Muscle layer of colon (tissue), 2 donors: ENCODE measurements around the gene HEPACAM2.
A peak's percentile ranks its signal among the peaks of the same experiment; 100 is the strongest.

Experiments
- H3K27ac ChIP-seq: one replicate; pipeline ENCODE4 v1.7.0; 2013; ENCODE audit warnings: low read depth, mild to moderate bottlenecking, low read length, moderate library complexity
- H3K27me3 ChIP-seq, 2 donors: one replicate each; pipeline ENCODE4 v1.7.0; 2013; ENCODE audit warnings: low read length in 2 of 2, mild to moderate bottlenecking in 2 of 2; ENCODE audit not compliant: insufficient read depth in 2 of 2, control insufficient read depth in 1 of 2
- H3K36me3 ChIP-seq: one replicate; pipeline ENCODE4 v1.7.0; 2013; ENCODE audit warnings: mild to moderate bottlenecking, low read length; ENCODE audit not compliant: insufficient read depth
- H3K4me1 ChIP-seq: one replicate; pipeline ENCODE4 v1.7.0; 2013; ENCODE audit warnings: mild to moderate bottlenecking, low read length; ENCODE audit not compliant: insufficient read depth
- H3K4me3 ChIP-seq, 2 donors: one replicate each; pipeline ENCODE4 v1.7.0; 2013; ENCODE audit warnings: low read length in 2 of 2, low read depth in 1 of 2, mild to moderate bottlenecking in 1 of 2, moderate library complexity in 1 of 2
- H3K9ac ChIP-seq: one replicate; pipeline ENCODE4 v1.7.0; 2013; ENCODE audit warnings: low read length
- H3K9me3 ChIP-seq: one replicate; pipeline ENCODE4 v1.7.0; 2013; ENCODE audit warnings: mild to moderate bottlenecking, low read length
- donor health status: abdominal sarcoma.
- donor health status: Adenocarcinoma of cecum.

Gene HEPACAM2

GRCh38 chr7:93165447-93165846 lies 60.8 kb downstream of the HEPACAM2 start:
- Histone ChIP-seq H3K4me3 (no peak overlapping the region), H3K27ac (no peak overlapping the region), H3K27me3 (no peaks in the 10 kb centered on the region)

GRCh38 chr7:93164766-93165165 lies 61.5 kb downstream of the HEPACAM2 start:
- Histone ChIP-seq H3K9me3 (no peaks in the 10 kb centered on the region), H3K4me1 (no peaks in the 10 kb centered on the region), H3K27me3 (no peaks in the 10 kb centered on the region), H3K36me3 (no peaks in the 10 kb centered on the region), H3K4me3 (no peak overlapping the region), H3K27ac (no peak overlapping the region), H3K9ac (no peak overlapping the region)

More at GRCh38 chr7:93165447-93165846, 60.8 kb downstream of the HEPACAM2 start:
- Histone ChIP-seq H3K9ac (no peak overlapping the region), H3K36me3 (no peaks in the 10 kb centered on the region), H3K4me1 (no peaks in the 10 kb centered on the region), H3K9me3 (no peaks in the 10 kb centered on the region)

DNA sequence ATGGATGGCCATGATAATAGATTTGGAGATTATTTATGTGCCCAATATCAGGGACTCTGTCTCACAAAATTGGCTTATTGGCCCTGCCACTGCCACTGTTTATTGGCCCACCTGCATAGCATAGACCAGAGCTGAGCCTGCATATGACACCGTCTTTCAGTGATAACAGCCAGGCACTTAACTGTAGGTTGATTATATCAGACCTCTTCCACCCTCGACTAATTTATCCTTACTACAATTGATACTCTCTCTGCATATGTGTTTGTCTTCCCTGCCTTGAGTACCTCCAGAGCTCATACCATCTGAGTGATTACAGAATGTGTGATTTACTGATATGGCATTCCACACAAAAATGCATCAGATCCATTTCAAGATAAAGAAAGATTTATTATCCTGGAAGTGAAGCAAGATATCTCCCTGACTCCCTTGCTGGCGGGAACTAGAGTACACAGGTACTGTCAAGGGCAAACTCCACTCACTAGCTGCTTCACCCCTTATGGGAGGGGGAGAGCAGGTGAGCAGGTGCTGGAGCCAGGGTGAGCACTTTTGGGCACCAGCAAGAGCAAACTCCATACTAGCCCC lies 65.0 kb downstream of the HEPACAM2 start:
- Histone ChIP-seq H3K9ac (no peak overlapping the region), H3K27me3 (no peaks in the 10 kb centered on the region), H3K4me3 (no peak overlapping the region), H3K27ac (no peak overlapping the region), H3K4me1 (no peaks in the 10 kb centered on the region), H3K36me3 (no peaks in the 10 kb centered on the region), H3K9me3 (no peaks in the 10 kb centered on the region)

DNA sequence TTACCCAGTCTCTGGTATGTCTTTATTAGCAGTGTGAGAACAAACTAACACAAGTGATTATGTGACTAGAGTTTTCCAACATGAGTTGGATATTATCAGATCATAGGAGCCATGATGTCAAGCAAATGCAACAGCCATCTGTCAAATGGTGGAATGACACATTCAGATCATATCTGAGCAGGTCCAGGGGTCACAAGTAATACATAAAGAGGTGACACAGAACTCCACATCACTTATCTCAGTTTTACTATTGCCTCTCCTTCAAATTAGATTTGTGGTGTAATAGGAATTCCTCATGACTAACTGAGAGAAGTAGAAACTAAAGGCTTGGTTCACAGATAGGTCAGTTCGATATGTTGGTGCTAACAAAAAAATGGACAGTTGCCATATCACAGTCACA lies 65.9 kb downstream of the HEPACAM2 start:
- no peaks in the 10 kb centered on the region for H3K4me1 ChIP-seq
- H3K27ac ChIP-seq = no peak overlapping the region
- H3K27me3 ChIP-seq = no peaks in the 10 kb centered on the region
- no peaks in the 10 kb centered on the region for H3K36me3 ChIP-seq
- no peak overlapping the region for H3K4me3 ChIP-seq
- no peak overlapping the region for H3K9ac ChIP-seq
- H3K9me3 ChIP-seq = no peaks in the 10 kb centered on the region

- Histone ChIP-seq H3K27ac (no peak overlapping the region), H3K27me3 (no peaks in the 10 kb centered on the region), H3K9ac (no peak overlapping the region), H3K36me3 (no peaks in the 10 kb centered on the region), H3K9me3 (no peaks in the 10 kb centered on the region), H3K4me3 (no peak overlapping the region), H3K4me1 (no peaks in the 10 kb centered on the region)
Observed at GRCh38 chr7:93159490-93159889, 66.8 kb downstream of the HEPACAM2 start.

DNA sequence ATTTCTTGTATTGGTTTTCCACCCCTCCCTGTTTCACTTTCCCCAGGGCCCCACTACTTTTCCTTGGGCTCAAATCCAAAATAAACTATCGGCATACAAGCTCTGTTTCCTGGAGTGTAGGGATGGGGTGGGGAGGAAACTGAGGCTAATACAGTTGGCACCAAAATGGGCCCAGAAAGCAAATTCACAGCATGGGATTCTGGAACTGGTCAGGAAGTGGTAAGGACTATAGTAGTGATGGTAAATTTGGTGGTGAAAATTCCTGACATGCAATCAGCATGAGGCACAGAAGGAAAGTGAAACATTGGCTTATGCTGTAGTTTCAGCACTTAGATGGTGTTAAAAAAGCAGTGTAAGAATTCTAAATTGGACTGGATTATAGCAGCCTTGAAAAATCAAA lies 69.4 kb downstream of the HEPACAM2 start:
- Histone ChIP-seq H3K9me3 (no peaks in the 10 kb centered on the region), H3K4me3 (no peak overlapping the region), H3K27me3 (no peaks in the 10 kb centered on the region), H3K36me3 (no peaks in the 10 kb centered on the region), H3K27ac (no peak overlapping the region), H3K9ac (no peak overlapping the region), H3K4me1 (no peaks in the 10 kb centered on the region)

DNA sequence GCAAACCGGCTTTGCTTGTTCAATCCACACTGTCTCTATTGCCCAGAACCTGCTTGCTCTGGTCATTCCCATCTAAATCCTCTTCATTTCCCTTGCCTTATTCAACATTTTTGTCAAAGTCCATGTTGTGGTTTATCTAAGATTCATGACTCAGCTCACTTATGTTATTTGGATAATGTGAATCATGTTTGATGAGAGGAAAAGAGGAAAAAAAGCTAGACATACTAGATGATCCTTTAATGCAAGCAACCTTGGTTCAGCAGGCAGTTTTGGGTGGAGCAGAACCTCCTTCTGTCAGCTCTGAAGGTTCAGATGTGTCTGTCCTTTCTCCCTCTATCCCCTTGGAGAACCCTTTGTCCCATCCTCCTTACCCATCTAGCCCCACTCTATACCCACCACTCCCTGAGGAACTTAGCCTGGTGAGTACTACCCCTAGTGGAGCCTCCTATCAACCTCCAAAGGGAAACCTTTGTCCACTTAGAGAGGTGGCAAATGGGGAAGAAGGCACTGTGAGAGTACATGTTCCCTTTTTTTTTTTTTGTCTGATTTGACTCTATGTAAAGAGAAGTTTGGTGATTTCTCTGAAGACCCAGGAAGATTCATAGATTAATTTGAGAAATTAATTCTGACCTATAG lies 76.0 kb downstream of the HEPACAM2 start:
- Histone ChIP-seq H3K4me1 (no peaks in the 10 kb centered on the region), H3K27ac (no peak overlapping the region), H3K27me3 (no peaks in the 10 kb centered on the region)

GRCh38 chr7:93148727-93149126 lies 77.5 kb downstream of the HEPACAM2 start:
- no peak overlapping the region for H3K9ac ChIP-seq
- H3K4me1 ChIP-seq = no peaks in the 10 kb centered on the region
- no peak overlapping the region for H3K27ac ChIP-seq
- H3K36me3 ChIP-seq = peaks cover 4% of the 10 kb centered on the region
- H3K4me3 ChIP-seq = peak overlapping the region in 1 of 2 donors; percentile 65
- no peaks in the 10 kb centered on the region for H3K27me3 ChIP-seq
- H3K9me3 ChIP-seq = no peaks in the 10 kb centered on the region

More for the DNA sequence above, 76.0 kb downstream of the HEPACAM2 start:
- Histone ChIP-seq H3K9me3 (no peaks in the 10 kb centered on the region), H3K9ac (no peak overlapping the region), H3K4me3 (no peak overlapping the region), H3K36me3 (no peaks in the 10 kb centered on the region)

DNA sequence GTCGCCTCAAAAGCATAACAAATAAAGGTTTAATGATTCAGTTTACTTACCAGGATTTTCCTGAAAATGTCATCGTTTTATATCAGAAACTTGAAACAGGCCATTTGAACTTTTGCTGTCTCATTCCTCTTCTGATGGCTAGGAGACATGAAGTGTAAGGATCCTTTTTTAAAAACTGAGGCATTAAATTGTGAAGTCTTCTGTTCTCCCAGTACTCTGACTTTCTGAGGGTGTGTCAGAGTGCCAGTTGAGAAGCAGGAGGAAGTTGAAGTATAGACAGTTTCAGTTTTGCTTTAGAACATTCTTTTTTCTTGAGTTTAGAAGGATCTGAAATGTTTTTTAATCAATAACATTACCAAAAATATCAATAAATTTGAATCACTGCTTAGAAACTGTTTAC lies 78.1 kb downstream of the HEPACAM2 start, which contains the start of gene SAMD9L:
TSS of gene SAMD9L (minus strand) at position 242 of the 400 bp plus-strand sequence. CDS start 12,414 bp downstream, outside the sequence.
- Histone ChIP-seq H3K4me3 (peak within 1 kb of the TSS; percentile 40 to 65), H3K27me3 (no peaks in the 10 kb centered on the region), H3K36me3 (peaks cover 4% of the 10 kb centered on the region), H3K9me3 (no peaks in the 10 kb centered on the region), H3K9ac (peak within 1 kb of the TSS; percentile 16), H3K4me1 (no peaks in the 10 kb centered on the region), H3K27ac (no peak within 1 kb of the TSS)

DNA sequence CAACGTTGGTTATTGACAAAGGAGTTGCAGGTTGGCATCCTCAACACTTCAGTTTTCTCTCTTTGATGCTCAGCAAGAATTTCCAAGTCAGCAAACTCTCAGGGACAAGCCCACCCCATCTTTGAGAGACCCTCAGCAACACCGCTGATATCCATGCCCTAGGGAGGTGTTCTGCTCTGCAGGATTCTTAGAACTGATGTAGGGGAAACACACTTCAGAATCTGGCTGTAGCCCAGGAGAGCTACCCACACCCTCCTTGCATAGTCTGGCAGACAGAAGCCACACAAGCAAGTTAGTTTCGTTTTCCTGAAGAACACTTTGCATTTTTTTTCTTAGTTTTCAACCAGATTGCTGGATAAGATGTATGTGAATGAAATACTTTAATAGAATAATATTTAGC lies 78.9 kb downstream of the HEPACAM2 start:
- H3K36me3 ChIP-seq = peaks cover 8% of the 10 kb centered on the region
- H3K27me3 ChIP-seq = no peaks in the 10 kb centered on the region
- H3K9me3 ChIP-seq = no peaks in the 10 kb centered on the region
- no peaks in the 10 kb centered on the region for H3K4me1 ChIP-seq
- H3K9ac ChIP-seq = peak overlapping the region; percentile 16
- H3K4me3 ChIP-seq = peak overlapping the region; percentile 40 to 65
- H3K27ac ChIP-seq = no peak overlapping the region

GRCh38 chr7:93146472-93147141 lies 79.7 kb downstream of the HEPACAM2 start:
- H3K9me3 ChIP-seq = no peaks in the 10 kb centered on the region
- peak overlapping the region; percentile 15 to 65 for H3K4me3 ChIP-seq
- peaks cover 9% of the 10 kb centered on the region for H3K36me3 ChIP-seq
- H3K27me3 ChIP-seq = no peaks in the 10 kb centered on the region
- H3K27ac ChIP-seq = no peak overlapping the region
- H3K4me1 ChIP-seq = no peaks in the 10 kb centered on the region
- H3K9ac ChIP-seq = peak overlapping the region; percentile 16
